ENCODE measurements around the gene FOXP1. TPM values are rescaled to one million over a fixed set of nuclear protein-coding genes. Genes with fewer than 3 reads are reported as not detected.

Gene FOXP1
- total and polyA plus RNA-seq, 8 donors, result 12.3 to 215 (median 117) TPM

GRCh38 chr3:71243229-71243628, 340.3 kb downstream of the FOXP1 start:
- DNase-seq, result peak in 1 of 2 donors; percentile 53
- H3K4me3 ChIP-seq, result peak overlapping the region in 2 of 4 donors; percentile 24 to 29
- intact Hi-C loops (cut with DNase I; ENCODE audit: low total_unique reads), result no loop called here
- TF ChIP-seq POLR2A (IDR thresholded peaks at IDR 0.05) (no peak), POLR2AphosphoS5 (IDR thresholded peaks at IDR 0.05) (peak in 1 of 3 donors; percentile 49)
- peaks cover 18 to 72% (median 40%) of the 10 kb centered on the region in 4 donors for H3K4me1 ChIP-seq
- H3K9me3 ChIP-seq, result no peaks in the 10 kb centered on the region
- no peaks in the 10 kb centered on the region for H3K36me3 ChIP-seq
- no peaks in the 10 kb centered on the region for H3K27me3 ChIP-seq
- peak overlapping the region in 2 of 5 donors; percentile 64 to 77 for H3K27ac ChIP-seq
- 75 to 90% (median 89%) methylated on average over 8 of the region's 8 CpGs for WGBS, 5 donors

DNA sequence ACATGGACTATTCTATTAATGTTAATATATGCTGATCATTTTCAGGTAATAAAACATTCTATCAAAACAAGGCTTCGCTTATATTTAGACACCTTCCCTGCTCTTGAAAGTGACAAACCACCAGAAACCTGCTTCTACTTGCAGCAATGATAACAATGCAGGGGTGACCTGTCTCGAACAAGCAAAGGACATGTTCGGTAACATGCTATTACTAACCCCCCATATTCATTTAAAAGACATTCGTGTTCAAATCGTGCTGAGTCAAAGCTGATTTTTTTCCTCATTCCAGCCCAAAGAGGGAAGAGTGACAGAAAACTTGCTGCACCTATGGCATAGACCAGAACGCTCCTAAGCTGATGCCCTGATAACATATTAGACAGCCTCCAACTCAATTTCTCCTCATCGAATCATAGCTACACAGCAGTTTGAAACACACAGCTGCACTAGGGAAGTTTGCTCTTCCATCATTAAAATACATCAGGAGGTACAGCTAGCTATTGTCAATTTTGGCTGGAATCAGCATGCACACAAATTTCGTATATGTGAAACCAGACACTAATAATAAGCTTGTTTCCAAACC, 341.5 kb downstream of the FOXP1 start:
- no peak overlapping the region for H3K4me3 ChIP-seq
- TF ChIP-seq EP300 (IDR thresholded peaks at IDR 0.05) (no peak), POLR2A (IDR thresholded peaks at IDR 0.05) (no peak), POLR2AphosphoS5 (IDR thresholded peaks at IDR 0.05) (no peak)
- TF ChIP-seq, protein P1, sequence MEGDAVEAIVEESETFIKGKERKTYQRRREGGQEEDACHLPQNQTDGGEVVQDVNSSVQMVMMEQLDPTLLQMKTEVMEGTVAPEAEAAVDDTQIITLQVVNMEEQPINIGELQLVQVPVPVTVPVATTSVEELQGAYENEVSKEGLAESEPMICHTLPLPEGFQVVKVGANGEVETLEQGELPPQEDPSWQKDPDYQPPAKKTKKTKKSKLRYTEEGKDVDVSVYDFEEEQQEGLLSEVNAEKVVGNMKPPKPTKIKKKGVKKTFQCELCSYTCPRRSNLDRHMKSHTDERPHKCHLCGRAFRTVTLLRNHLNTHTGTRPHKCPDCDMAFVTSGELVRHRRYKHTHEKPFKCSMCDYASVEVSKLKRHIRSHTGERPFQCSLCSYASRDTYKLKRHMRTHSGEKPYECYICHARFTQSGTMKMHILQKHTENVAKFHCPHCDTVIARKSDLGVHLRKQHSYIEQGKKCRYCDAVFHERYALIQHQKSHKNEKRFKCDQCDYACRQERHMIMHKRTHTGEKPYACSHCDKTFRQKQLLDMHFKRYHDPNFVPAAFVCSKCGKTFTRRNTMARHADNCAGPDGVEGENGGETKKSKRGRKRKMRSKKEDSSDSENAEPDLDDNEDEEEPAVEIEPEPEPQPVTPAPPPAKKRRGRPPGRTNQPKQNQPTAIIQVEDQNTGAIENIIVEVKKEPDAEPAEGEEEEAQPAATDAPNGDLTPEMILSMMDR (IDR thresholded peaks at IDR 0.05), result no peak
- peaks cover 18 to 71% (median 42%) of the 10 kb centered on the region in 4 donors for H3K4me1 ChIP-seq
- intact Hi-C loops (cut with DNase I; ENCODE audit: low total_unique reads), result no loop called here
- H3K27me3 ChIP-seq, result no peaks in the 10 kb centered on the region
- no peaks in the 10 kb centered on the region for H3K36me3 ChIP-seq
- H3K9me3 ChIP-seq, result no peaks in the 10 kb centered on the region
- WGBS, 5 donors, result 74 to 86% (median 79%) methylated on average over 8 of the region's 8 CpGs
- no peak for DNase-seq
- peak overlapping the region in 1 of 5 donors; percentile 77 for H3K27ac ChIP-seq

DNA sequence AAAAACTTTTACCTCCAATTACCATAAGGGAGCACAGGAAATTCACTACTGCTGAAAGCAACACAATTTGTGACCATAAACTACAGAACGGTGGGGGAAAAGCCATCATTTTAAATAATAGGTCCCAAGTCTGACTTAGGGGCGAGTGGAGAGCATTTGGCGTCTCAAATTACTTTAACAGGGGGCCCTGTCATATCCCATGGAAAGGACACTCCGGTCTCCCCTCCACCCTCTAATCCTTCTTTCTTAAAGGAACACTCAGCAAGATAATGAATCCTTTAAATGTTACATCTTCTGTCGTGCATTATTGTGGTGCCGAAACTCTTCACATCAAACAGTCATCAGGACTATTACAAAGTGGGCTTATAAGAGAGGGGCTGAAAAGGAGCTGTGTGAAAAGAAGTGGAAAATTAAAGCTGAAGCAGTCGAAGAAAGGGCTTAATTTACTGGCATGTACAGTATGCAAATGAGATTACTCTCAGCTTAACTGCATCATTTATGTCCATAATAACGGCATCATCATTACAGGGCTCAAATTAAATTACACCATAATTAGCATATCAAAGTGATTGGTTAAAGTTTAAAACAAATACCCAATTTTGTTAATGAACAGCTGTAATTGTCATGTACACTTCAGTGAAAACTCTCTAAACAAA, 342.2 kb downstream of the FOXP1 start:
- H3K4me3 ChIP-seq, result no peak overlapping the region
- H3K27me3 ChIP-seq, result no peaks in the 10 kb centered on the region
- H3K27ac ChIP-seq, result peak overlapping the region in 1 of 5 donors; percentile 7
- TF ChIP-seq, protein P1 (IDR thresholded peaks at IDR 0.05), result no peak
- no peak for TF ChIP-seq EP300 (IDR thresholded peaks at IDR 0.05)
- peaks cover 18 to 64% (median 37%) of the 10 kb centered on the region in 4 donors for H3K4me1 ChIP-seq
- 79 to 86% (median 82%) methylated on average over 8 of the region's 8 CpGs for WGBS, 5 donors
- no peaks in the 10 kb centered on the region for H3K9me3 ChIP-seq
- intact Hi-C loops (cut with DNase I; ENCODE audit: low total_unique reads), result no loop called here
- peaks cover 0 to 2% (median 0%) of the 10 kb centered on the region in 4 donors for H3K36me3 ChIP-seq
- DNase-seq, result no peak

DNA sequence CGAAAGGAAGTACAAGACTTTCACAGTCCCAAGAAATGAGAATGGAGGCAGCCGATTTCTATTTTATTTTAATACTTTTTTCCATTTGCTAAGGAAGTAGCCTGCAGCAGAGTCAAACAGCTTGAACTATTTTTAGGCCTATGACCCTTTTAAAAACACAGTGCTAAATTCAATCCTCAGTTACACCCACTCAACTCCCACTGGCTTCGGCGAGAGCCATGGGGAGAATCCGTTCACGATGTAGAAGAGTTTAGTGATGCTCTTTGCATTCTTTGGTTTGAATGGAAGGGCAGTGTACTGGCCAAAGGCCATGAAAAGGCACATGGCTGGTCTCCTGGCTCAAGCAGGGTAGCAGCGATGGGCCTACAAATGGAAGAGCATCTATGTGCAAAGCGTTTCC, 343.5 kb downstream of the FOXP1 start:
- no peaks in the 10 kb centered on the region for H3K27me3 ChIP-seq
- no peak overlapping the region for H3K4me3 ChIP-seq
- H3K36me3 ChIP-seq, result peaks cover 0 to 4% (median 0%) of the 10 kb centered on the region in 4 donors
- H3K27ac ChIP-seq, result peak overlapping the region in 3 of 5 donors; percentile 4 to 50 (median 6)
- peaks cover 6 to 51% (median 24%) of the 10 kb centered on the region in 4 donors for H3K4me1 ChIP-seq
- peak in 1 of 2 donors; percentile 28 for DNase-seq
- 68 to 87% (median 80%) methylated on average over 8 of the region's 8 CpGs for WGBS, 5 donors
- no peaks in the 10 kb centered on the region for H3K9me3 ChIP-seq
- intact Hi-C loops (cut with DNase I; ENCODE audit: low total_unique reads), result no loop called here
- no peak for TF ChIP-seq POLR2A (IDR thresholded peaks at IDR 0.05)
- no peak for TF ChIP-seq EP300 (IDR thresholded peaks at IDR 0.05)
- TF ChIP-seq POLR2AphosphoS5 (IDR thresholded peaks at IDR 0.05), result no peak
- TF ChIP-seq, protein P1 (IDR thresholded peaks at IDR 0.05), result no peak

DNA sequence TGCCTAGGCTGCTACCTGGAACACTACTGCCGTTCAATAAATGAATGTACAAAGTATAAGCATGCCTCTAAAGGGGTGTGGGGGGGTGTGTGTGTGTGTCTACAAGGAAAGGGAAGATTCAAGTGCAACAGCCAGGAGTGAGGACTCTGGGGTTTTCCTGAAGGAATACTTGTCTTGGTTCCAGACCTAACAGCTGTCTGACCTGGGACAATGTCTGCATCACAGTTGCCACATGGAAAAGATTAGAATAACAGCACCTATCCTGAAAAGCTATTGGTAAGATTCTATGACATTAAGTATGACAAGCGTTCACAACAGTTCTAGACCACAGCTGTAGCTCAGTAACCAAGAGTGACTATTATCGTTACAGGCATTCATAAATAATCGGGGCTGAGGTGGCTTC, 345.2 kb downstream of the FOXP1 start:
- peak overlapping the region in 1 of 5 donors; percentile 6 for H3K27ac ChIP-seq
- no peaks in the 10 kb centered on the region for H3K9me3 ChIP-seq
- TF ChIP-seq POLR2A (IDR thresholded peaks at IDR 0.05) (no peak), POLR2AphosphoS5 (IDR thresholded peaks at IDR 0.05) (no peak), EP300 (IDR thresholded peaks at IDR 0.05) (no peak)
- TF ChIP-seq, protein P1 (IDR thresholded peaks at IDR 0.05), result no peak
- peaks cover 0 to 4% (median 0%) of the 10 kb centered on the region in 4 donors for H3K36me3 ChIP-seq
- intact Hi-C loops (cut with DNase I; ENCODE audit: low total_unique reads), result no loop called here
- no peaks in the 10 kb centered on the region for H3K27me3 ChIP-seq
- DNase-seq, result no peak
- peaks cover 0 to 38% (median 14%) of the 10 kb centered on the region in 4 donors for H3K4me1 ChIP-seq
- H3K4me3 ChIP-seq, result no peak overlapping the region
- 68 to 82% (median 78%) methylated on average over 4 of the region's 4 CpGs for WGBS, 5 donors
